HG03039 (cell line): ENCODE data around the gene GPRC5A.

Experiments
- ATAC-seq: cut with Tn5 transposase; IDR thresholded peaks from one replicate; pipeline ENCODE4 v1.9.1; 2021; ENCODE audit warnings: mild to moderate bottlenecking, moderate library complexity; ENCODE audit not compliant: unreplicated experiment

GPRC5A gene

DNA sequence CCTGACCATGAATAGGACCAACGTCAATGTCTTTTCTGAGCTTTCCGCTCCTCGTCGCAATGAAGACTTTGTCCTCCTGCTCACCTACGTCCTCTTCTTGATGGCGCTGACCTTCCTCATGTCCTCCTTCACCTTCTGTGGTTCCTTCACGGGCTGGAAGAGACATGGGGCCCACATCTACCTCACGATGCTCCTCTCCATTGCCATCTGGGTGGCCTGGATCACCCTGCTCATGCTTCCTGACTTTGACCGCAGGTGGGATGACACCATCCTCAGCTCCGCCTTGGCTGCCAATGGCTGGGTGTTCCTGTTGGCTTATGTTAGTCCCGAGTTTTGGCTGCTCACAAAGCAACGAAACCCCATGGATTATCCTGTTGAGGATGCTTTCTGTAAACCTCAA is 17.3 kb downstream of the GPRC5A start:
- ATAC-seq: no peak

DNA sequence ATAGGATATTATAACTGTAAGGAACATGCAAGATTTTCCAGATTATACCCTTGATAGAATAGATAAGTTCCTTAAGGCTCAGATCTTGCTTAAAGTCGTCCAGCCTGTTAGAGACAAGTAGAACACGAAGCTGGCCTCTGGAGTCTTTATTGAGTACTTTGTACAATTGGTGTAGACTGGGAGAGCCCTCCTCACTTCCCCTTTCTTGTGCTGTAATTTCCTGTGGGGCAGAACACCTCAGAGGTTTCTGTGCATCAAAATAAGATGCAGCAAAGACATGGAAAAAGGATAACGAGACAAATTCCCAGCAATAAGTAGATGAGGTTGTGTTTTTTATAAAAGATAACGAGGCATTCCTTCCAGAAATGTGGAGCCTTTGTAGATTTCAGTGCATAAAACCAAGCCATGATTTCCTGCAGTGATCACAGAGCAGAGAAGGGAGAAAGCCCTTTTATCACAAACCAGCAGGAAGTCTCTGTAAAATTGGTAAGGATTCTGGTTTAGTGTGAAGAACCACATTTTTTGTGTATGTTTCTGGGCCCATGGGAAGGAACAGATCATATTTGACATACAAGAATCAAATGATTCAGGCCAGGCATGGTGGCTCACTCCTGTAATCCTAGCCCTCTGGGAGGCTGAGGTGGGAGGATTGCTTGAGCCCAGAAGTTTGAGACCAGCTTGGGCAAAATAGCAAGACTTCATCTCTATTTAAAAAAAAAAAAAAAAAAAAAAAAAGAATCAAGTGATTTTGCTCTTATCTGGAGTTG is 18.0 kb downstream of the GPRC5A start:
- no peak for ATAC-seq

DNA sequence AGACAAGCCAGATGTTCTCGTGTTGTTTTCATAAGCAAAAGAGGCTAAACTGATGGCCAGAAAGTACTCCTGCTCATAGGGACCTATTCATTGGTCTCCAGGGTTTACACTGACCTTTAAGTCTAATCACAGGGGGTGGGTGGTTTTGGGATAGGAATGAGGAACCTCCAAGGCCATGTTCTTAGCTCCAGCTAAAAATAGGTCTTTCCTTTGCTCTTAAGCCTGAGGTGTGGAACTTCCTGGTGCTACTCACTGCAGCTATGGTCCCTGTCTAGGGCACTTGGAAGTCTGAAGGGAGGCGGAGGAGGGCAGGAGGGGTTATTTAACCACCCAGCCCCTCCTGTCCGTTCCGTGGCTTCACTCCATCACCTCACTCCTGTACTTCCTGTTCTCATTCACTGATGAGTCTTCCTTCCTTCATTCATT is 18.6 kb downstream of the GPRC5A start:
- no peak for ATAC-seq

GRCh38 chr12:12912711-12913110 is 21.3 kb downstream of the GPRC5A start:
- no peak for ATAC-seq

DNA sequence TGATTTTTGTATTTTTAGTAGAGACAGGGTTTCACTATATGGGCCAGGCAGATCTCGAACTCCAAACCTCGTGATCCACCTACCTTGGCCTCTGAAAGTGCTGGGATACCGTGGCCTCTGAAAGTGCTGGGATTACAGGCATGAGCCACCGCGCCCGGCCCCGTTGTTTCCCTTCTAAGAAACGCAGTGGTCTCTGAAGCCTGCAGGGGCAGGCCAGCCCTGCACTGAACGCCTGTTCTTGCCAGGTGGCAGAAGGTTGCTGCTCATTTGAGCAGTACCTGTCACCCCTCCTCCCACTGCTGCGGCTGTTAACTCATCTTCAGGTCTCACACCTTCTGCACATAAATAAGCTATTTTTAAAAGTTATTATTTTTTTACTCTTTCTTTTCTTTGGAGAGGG is 24.3 kb downstream of the GPRC5A start:
- ATAC-seq: no peak

DNA sequence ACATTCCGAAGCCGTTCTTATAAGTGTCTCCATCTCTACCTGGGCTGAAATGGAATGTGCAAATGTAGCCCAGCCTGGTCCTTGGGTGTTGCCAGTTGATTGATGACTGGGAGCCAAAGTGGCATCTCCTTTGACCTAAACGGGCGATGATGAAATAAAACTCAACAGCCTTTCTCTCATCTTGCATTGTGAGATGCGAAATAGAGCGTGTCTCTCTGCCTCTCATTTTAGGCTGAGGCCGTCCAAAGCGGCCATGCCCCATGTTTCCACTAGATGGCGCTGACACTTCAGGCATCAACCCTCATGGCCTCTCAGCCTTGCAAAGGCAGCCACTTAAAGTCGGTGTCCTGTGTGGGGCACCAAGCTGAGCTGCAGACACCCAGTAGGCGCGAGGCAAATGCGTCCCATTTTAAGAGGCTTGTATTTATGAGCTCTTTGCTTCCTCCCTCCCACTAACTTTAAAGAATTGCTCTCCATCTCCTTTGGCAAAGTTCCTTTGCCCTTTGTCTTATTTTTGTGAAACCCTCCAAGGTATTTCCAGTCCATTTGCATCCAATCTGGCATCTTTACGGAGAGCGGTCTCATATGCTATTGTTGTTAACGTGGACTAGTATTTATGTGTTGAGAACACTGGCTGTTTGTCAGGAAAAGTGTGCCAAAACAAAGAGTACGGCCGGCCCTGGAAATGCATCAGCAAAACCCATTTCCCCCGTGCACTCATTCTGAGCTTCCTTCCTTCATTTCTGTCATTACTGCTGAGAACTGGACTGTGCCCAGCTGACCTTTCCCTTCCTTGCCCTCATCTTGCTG is 25.0 kb downstream of the GPRC5A start:
- ATAC-seq: peak; percentile 89

GRCh38 chr12:12917517-12917916 is 26.2 kb downstream of the GPRC5A start:
- no peak for ATAC-seq

- ATAC-seq: no peak
Measured at GRCh38 chr12:12918781-12919389, 27.5 kb downstream of the GPRC5A start.

- ATAC-seq: no peak
Measured at GRCh38 chr12:12919666-12920435, 28.5 kb downstream of the GPRC5A start.

GRCh38 chr12:12922191-12922616 is 30.8 kb downstream of the GPRC5A start:
- ATAC-seq: no peak

DNA sequence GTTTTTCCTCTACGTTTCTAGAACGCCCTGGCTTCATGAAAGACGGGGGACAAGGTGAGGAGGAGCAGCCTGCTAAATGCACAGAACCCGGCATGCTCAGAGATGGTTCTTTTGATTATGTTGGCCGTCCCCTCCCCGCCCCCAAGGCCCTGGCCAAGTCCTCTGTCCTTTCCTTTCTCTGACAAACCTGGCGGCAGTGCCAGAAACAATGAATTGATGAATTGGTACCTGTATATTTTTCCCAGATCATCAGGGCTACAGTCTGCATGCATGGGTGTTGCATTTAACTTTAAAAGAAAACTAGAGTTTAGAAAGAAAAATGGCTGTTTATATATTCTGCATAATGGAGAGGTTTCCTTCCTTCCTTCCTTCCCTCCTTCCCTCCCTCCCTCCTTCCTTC is 31.6 kb downstream of the GPRC5A start:
- ATAC-seq: no peak

DNA sequence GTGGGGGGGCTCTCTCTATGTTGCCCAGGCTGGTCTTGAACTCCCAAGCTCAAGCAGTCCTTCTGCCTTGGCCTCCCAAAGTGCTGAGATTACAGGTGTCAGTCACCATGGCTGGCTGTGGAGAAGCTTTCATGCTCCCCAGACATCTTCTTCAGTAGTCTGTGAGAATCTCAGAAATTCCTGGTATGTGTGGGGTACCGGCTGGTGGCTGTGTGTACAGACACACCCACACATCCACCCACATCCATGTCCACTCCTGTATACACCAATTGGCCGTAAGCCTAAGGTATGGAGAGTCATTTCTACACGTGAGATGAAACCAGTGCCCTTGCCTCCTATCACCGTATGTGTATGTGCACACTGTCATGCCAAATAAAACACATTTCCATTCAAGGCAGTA is 32.8 kb downstream of the GPRC5A start:
- no peak for ATAC-seq

- ATAC-seq: no peak
Measured at GRCh38 chr12:12925388-12925787, 34.0 kb downstream of the GPRC5A start.

DNA sequence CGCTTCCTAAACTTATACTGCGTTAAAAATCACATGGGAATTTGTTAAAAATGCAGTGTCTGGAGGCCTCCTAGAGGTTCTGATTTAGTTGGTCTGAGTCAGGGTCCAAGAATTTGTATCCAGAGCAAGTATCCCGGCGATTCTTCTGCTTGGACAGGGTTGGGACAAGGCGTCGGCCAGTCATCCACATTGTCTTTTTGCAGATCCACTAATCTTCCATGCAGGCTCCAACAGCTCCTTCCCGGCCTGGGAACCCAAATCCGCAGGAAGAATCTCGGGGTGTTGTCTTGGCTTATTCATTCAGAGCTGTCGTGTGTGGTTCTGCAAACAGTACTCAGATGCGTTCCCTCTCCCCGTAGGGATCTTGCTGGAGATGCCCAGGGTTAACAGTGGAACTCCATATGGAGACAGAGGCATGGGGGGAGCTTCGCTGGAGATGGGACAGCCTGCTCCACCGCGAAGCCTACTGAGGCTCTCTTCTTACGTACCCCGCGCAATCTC is 35.3 kb downstream of the GPRC5A start:
- no peak for ATAC-seq

- ATAC-seq: no peak
Measured at GRCh38 chr12:12927211-12928079, 36.1 kb downstream of the GPRC5A start.

DNA sequence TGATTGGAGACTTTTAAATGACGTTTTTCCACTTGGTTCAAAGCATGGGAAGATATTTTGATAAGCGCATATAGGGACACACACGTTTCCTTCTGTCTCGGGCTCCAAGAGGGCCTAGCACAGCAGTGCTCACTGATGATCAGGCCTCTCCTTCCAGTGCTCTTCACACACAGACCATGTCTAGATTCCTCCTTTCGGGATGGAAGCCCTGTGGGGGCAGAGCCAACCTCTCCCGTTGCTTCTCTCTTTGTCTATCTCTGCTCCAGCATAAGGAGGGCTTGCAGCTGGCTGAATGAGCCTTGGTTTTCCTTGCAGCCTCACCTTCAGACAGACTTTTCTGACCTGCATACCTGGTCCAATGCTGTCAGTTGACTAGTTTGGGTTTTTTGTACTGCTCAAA is 38.3 kb downstream of the GPRC5A start:
- no peak for ATAC-seq

DNA sequence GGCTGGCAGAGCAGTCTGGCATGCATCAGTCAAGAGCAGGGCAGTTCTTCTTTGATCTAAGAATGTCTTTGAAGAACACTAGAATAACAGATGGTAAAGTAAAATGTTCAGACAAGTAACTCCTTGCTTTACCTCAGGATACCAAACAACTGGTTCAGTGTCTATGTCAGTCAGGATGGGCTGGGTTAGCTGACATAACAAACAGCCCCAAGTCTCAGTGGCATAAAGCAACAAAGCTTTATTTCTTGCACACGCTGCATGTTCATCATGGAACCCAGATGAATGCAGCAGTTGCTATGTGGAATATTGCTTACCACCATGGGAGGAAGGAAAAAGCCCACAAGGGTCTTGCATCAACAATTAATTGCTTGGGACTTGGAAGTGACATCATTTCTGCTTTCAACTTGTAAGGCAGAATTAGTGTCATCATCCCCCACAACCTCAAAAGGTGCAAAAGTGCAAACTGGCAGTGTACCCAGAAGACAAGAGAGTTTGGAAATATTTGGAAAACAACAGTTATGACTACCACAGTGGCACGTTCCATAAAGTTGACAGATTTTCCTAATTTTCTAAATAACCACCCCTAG is 39.4 kb downstream of the GPRC5A start:
- no peak for ATAC-seq

GRCh38 chr12:12933742-12934141 is 42.4 kb downstream of the GPRC5A start:
- no peak for ATAC-seq

GRCh38 chr12:12934556-12934955 is 43.2 kb downstream of the GPRC5A start:
- no peak for ATAC-seq
